GM18507 (cell line): Measurements from ENCODE around the gene VCPKMT.

Experiments
- DNase-seq: peaks from one replicate; pipeline ENCODE4 v3.0.0; 2011; ENCODE audit warnings: low read depth; ENCODE audit not compliant: insufficient read length; ENCODE audit errors: extremely low spot score
- FAIRE-seq: peaks from 2 replicates; lab custom pipeline; 2011; peaks lifted over from hg19 to GRCh38; lab: Jason Lieb, UNC

The VCPKMT gene

DNA sequence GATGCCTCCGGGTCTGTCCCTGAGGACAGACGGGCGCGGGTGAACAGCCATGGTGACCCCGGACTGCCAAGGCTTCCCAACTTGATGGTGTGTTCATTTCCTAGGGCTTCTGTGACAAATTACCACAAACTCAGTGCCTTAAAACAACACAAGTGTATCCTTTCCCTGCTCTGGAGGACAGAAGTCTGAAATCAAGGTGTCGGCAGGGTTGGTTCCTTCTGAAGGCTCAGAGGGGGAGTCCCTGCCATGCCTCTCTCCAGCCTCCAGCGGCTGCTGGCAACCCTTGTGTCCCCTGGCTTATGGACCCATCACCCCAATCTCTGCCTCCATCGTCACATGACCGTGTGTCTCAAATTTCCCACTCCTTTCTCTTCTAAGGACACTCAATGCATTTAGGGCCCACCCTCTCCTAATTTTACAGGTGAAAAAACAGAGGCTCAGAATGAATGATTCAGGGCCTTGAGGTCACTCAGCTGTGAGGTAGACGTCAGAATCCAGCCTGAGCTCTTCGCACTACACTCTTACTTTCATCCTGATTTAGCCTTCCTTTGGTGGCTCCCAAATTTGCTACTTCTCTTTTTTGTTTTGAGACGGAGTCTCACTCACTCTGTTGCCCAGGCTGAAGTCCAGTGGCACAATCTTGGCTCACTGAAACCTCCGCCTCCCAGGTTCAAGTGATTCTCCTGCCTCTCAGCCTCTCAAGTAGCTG is 45.4 kb downstream of the VCPKMT start:
- DNase-seq (no peak), FAIRE-seq (peak; percentile 49)

DNA sequence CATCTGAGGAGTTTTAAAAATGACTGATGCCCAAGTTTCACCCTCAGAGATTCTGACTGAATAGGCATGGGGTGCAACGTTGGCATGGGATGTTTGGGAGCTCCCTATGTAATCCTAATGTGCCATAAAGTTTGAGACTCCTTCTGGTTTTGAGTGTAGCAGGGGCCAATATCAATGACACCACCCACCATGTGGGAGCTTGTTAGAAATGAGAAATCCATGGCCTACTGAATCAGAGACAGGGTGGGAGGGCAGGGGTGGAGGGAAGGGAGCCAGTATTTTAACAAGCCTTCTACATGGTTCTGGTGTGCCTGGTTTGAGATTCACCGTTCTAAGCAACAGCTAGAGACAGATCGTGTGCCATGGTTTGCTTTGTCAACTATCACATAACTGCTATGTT is 46.1 kb downstream of the VCPKMT start:
- no peak for DNase-seq
- FAIRE-seq, result no peak

DNA sequence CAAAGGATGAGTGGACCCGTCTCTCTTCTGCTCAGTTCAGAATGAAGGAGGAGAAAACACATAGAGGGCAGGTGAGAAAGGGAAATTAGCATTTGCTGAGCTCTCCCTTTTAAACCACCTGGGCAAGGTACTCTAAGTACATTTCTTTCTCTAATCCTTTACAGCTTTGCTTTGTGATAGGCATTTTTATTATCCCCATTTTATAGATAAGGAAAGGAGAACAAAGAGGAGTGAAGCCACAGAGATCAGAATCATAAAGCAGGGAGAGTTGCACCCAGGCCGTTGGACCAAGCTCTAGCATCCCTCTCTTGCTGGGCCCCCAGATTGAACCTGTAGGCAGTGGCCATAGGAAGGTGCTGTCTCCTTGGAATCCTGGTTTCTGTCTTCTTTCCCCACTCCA is 47.0 kb downstream of the VCPKMT start:
- DNase-seq (no peak), FAIRE-seq (no peak)

DNA sequence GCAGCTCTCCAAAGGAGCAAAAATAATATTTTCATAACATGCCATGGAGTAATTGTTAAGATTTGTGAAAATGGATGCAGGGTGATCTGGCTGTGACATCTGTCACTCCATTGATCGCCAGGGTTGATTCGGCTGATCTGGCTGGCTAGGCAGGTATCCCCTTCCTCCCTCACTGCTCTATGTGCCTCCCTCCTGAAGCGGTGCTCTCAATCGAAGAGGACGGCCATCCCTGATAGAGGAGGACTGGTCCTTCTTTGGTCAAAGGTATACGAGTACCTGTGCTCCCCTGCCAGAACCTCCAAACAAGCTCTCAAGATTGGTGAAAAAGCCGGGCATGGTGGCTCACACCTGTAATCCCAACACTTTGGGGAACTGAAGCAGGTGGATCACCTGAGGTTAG is 47.9 kb downstream of the VCPKMT start:
- FAIRE-seq (no peak), DNase-seq (no peak)

DNA sequence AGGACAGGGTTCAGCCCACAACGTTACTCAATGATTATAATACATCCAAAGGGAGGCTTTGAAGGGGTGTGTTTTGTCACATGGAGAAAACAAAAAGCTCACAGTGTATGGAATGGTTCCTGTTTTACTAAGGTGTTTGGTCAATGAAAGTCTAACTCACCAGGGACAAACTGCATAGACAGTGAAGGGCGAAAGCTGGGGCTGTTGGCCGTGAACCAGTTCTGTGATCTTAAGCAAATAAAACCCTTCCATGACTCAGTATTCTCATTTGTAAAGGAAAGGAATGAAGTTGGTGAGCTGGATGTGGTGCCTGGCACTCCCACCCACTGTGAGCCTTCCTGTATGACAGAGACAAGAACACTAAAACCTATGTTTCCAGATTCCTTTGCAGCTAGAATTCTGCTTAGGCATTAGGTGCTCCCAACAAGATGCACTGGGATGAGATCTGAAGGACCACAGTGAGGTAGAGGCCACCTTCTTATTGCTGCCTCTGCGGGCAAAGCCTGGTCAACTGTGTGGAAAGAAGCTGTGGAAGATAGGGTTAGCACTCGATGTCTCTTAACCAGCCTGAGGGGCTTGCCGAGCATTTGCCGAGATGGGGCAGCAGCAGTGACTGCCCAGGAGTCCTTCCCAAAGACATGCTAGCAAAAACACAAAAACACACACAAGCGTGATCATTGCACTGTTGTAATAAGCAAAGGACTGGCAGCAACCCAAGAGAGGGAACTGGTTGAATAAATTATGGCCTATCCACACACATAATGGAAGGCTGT is 48.5 kb downstream of the VCPKMT start:
- FAIRE-seq, result no peak
- DNase-seq, result no peak

DNA sequence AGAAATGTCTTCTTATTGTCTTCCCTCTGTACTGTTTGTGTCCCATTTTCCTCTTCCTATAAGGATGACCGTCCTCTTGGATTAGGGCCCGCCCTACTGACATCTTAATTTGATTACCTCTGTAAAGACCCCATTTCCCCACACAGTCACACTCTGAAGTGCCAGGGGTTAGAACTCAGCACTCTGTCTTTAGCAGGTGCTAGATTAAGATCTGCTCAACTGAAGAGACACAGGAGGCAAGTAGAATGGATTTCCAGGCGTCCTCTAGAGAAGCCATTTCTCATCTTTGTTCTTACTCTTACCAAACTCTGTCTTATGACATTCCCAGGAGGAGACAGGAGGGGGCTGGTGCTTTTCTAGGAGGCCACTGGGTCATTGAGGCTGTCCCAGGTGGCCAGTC is 50.8 kb downstream of the VCPKMT start:
- FAIRE-seq (no peak), DNase-seq (no peak)

DNA sequence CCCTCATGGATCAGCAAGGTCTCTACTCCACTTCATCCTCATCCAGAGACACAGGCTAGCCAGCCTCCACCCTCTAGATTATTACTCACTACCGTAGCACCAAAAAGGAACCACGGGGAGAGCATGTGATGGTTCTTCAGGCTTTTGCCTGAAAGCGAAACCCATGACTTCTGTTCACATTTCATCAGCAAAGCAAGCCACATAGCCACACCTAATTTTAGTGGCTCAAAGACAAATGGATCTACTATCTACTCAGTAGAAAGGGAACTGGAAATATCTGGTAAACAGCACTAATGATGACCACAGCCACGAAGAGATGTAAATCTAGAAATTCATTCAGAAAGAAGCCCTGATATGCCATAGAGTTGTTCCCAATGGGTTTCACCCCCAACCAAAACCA is 51.4 kb downstream of the VCPKMT start:
- DNase-seq, result peak; percentile 59
- peak; percentile 98 for FAIRE-seq

DNA sequence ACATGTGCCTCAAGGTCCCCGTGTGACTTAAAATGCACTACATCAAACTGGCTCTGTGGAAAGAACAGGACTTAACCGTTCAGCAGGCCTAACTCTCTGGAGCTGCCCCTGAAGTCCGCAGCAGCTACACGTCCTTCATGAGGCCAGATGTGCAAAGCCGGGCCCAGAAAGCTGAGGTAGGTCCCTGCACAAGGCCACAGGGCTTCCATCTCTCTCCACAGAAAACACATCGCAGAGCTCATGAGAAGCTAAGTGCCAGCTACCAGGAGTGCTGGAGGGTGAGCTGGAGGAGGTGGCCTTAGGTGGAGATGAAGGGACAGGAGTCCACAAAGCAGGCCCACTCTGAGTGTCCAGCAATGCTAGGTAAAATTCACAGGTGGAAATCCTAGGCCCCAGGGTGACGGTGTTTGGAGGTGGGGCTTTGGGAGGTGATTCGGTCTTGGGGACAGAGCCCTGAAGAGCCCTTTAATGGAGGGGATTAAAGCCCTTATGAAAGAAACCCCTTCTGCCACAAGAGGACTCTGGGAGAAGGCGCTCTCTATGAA is 52.4 kb downstream of the VCPKMT start:
- FAIRE-seq (no peak), DNase-seq (no peak)

DNA sequence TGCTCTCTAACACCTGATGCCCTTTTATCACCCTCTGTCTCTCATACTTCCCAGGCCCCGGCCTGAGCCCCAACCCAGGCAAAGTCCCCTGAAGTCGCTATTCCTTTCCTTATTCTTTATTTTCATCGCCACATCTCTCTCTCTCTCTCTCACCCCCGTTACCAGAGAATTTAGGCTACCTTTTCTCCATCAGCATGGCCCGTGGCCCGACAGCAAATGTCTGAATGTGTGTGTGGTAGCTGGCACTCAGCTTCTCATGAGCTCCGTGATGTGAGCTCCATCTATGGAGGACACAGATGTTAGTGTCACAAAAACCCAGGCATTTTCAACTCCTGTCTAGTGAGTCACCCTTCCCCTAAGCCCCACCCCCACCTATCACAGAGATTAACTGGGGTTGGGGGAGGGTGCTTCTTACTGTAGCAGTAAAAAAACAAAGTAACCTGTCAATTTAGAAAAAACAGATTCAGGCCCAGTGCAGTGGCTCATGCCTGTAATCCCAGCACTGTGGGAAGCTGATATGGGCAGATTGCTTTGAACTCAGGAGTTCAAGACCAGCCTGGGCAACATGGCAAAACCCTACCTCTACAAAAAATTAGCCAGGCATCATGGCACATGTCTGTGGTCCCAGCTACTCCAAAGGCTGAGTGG is 53.8 kb downstream of the VCPKMT start:
- no peak for DNase-seq
- FAIRE-seq, result no peak

DNA sequence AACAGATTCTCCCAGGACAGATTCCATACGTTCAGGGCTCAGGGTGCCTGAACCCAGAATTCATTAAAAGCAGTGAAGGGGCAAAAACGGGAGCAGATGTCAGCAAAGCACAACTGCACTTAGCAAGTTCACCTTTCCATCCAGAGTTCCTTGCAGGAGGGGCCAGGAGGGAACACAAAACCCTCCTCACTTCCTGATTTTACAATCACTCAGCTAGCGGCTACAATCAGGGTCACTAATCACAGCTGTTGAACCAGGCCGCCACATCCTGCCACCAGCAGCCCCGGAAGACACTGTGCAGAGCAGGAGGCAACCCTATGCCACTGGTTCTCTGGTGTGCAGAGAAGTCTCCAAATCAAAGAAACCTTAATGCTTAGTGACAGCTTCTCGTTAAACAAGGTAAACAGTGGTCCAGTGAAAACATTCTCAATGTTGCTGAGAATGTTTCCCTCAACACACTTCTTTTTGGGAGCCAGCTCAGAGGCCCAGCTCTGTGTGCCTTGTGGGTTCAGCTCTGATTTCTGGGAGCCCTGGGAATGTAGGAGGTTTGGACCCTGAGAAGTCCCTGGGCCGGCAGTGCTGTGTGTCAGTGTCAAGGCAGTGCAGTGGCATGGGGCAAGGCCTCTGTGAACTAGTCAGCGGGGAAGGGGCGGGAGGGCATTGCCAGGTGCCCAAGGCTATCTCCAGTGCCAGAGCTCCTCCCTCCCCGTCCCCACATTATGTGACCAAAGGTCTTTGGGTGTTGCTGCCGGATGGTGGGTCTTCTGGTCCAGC is 54.5 kb downstream of the VCPKMT start:
- DNase-seq (no peak), FAIRE-seq (peak; percentile 98)

DNA sequence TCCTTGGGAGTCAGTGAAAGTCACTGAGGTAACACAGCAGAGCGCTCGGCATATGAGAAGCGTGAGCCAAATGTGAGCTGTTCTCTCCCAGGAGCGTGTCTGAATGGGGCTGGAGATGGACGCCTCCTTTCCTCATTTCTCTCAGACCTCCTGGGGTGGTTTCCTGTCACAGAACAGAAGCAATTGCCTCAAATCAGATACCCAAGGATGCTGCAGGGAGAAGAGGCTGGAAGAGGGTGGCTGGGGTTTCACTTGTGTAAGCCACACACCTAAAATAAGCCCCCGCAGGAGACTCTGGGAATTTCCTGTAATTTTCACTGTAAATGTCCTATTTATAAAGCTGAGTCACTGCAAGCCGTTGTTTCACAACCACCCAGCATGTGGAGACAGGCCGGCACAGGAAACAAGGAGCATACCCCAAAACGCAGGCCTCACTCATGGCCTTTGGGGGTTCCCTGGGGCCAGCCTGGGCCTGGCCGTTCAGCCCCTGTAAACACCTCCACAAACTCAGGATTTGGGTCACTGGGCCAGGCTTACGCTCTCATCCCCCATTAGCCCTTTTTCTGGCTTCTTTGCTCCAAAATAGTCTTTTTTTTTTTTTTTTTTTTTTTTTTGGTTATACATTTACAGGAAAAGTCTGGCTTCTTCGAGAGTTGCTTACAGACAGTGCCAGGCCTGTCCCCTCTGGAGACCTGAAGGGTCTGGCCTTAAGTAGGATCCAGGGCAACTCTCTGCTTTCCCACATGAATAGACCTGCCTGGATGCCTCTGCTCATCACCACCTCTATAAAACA is 55.3 kb downstream of the VCPKMT start:
- FAIRE-seq (no peak), DNase-seq (no peak)

DNA sequence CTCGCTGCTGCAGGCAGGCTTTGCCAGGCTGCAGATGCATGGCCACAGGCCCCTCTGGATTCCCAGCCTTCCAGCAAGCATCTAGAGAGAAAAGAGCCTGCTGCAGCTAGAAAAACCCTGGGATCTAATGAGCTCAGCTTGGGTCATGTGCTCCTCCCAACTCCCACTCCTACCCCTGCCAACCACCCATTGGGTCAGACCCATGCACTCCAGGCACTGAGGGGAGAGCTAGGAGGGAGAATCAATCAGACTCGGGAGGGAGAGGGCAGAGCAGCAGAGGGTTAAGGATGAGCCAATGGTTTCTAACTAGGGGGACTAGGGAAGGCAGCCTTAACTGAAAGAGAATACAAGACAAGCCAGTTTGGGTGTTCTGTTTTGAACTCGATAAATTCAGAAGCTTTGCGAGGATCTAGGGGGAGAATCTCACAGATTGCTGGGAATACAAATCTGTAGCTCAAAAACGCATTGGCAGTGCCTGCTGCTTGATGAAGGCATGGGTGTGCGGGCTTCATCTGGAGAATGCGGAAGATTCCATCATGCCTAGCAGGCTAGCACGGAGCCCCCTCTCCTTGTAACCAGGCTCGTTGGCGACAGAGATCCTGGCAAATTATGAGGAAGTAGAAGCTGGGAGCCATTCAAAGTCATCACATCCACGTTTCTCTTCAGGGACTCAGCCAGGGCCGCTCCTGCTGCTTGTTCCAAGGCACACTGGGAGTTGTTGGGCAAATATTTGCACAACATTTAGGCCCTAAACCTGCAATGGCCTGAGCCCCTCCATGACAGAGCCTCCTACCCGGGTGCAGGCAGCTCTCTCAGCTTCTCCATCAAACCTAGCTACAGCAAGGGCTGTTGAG is 56.4 kb downstream of the VCPKMT start:
- no peak for DNase-seq

More for the DNA sequence above, 56.4 kb downstream of the VCPKMT start:
- FAIRE-seq, result no peak
